Epithelial cell of esophagus (primary cell): Measurements from ENCODE around the gene GPR39.
A peak's percentile ranks its signal among the peaks of the same experiment; 100 is the strongest.

Experiments used
- DNase-seq: peaks from one replicate; pipeline ENCODE4 v3.0.0; 2010; ENCODE audit warnings: low read depth
- H3K4me3 ChIP-seq: 2 replicates; pipeline ENCODE4 v1.5.1; 2011; ENCODE audit warnings: mild to moderate bottlenecking, low read length, control low read depth
- TF ChIP-seq, protein P1 (sequence below): IDR thresholded peaks from 2 replicates; pipeline ENCODE4 v1.5.1; 2011; ENCODE audit warnings: low read depth, mild to moderate bottlenecking, low read length, control low read depth, inconsistent platforms; ENCODE audit not compliant: insufficient read depth; ENCODE audit errors: missing control alignments

The GPR39 gene

DNA sequence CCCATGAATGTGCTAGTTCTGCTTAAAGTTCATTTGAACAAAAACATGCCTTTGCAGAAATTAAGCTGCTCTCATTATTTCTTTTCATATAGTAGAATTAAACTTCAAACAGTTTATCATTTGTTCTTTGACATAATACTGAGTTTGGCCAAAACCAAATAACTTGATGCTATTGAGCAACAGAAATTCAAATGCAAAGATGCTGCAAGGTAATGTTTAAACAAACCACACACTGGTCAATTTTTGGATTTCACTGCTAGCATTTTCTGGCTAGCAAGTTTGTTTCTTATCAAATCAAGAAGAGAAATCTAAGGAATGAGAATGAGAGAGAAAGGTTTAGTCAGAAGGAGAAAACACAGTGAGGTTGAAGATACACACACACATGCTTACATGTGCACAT lies 173.4 kb downstream of the GPR39 start:
- no peak overlapping the region for H3K4me3 ChIP-seq
- TF ChIP-seq, protein P1, sequence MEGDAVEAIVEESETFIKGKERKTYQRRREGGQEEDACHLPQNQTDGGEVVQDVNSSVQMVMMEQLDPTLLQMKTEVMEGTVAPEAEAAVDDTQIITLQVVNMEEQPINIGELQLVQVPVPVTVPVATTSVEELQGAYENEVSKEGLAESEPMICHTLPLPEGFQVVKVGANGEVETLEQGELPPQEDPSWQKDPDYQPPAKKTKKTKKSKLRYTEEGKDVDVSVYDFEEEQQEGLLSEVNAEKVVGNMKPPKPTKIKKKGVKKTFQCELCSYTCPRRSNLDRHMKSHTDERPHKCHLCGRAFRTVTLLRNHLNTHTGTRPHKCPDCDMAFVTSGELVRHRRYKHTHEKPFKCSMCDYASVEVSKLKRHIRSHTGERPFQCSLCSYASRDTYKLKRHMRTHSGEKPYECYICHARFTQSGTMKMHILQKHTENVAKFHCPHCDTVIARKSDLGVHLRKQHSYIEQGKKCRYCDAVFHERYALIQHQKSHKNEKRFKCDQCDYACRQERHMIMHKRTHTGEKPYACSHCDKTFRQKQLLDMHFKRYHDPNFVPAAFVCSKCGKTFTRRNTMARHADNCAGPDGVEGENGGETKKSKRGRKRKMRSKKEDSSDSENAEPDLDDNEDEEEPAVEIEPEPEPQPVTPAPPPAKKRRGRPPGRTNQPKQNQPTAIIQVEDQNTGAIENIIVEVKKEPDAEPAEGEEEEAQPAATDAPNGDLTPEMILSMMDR = no peak
- DNase-seq = no peak

DNA sequence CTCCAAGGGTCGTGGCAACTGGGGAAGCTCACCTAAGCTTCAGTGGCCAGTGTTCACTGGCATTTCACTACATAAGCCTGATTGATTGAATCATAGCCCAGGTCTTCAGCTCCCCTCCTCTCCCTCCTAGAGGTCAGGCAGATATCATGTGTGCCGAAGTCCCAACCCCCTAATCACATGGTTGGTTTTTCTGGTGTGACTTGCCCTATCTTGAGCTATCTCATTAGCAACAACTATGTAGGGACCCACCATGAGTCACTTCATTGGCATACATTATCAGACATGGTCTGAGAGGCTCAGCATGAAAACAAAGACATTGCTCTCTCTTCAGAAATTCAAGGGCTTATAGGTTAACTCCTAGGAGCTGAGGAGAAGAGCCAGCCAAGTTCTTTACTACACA lies 176.6 kb downstream of the GPR39 start:
- no peak overlapping the region for H3K4me3 ChIP-seq
- peak; percentile 4 for DNase-seq
- TF ChIP-seq, protein P1 = no peak

- TF ChIP-seq, protein P1 = no peak
- H3K4me3 ChIP-seq = no peak overlapping the region
- DNase-seq = no peak
Observed at GRCh38 chr2:132595186-132595585, 178.6 kb downstream of the GPR39 start.

DNA sequence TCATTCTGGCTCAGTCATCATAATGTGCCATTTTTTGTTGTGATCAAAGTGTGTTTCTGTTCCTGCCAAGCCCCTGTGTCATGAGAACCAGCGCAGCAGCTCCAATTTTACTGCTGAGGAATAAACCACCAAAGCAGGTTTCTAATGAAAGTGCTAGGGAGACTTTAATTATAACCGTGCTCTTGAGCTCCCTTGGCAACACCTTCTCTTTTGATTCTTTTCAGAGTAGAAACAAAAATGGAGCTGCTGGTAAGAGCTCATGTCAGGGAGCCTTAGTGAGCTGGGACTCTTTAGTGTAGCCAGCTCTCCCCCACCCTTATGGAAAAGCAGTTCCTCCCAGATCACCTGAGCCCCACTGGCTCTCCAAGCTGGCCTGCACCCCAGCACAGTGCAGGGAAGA lies 179.1 kb downstream of the GPR39 start:
- no peak for DNase-seq
- no peak overlapping the region for H3K4me3 ChIP-seq
- TF ChIP-seq, protein P1 = no peak

GRCh38 chr2:132597166-132597565 lies 180.6 kb downstream of the GPR39 start:
- no peak overlapping the region for H3K4me3 ChIP-seq
- TF ChIP-seq, protein P1 = no peak
- DNase-seq = no peak

- H3K4me3 ChIP-seq = no peak overlapping the region
- TF ChIP-seq, protein P1 = no peak
- no peak for DNase-seq
Observed at GRCh38 chr2:132597831-132598230, 181.2 kb downstream of the GPR39 start.

DNA sequence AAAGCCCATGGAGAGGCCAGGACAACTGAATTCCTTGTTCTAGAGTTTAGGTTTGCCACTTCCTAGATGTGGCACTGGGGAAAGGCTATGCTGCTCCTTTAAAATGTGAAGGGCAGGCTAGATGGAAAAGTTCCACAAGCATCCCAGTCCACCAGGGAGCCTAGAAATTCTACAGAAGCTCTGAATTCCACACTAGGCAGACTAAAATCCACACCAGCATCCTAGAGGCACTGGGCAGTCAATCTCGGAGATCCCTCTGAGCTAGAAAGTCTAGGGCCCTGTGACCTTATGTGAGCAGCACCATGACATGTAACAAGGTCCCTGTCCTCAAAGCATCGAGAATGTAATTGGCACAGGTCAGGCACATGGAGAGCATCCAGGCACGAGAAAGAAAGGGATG lies 181.9 kb downstream of the GPR39 start:
- TF ChIP-seq, protein P1 = no peak
- DNase-seq = no peak
- H3K4me3 ChIP-seq = no peak overlapping the region
